K562 (cell line): Measurements from ENCODE around the gene UFC1. TPM values are rescaled to one million over a fixed set of nuclear protein-coding genes. Genes with fewer than 3 reads are reported as not detected.

Experiments used
- AFF4 ChIP-seq: sonication (generic); formaldehyde crosslinking; IDR thresholded peaks from 2 replicates; pipeline ENCODE4 v1.8.0; 2023; ENCODE audit warnings: mild to moderate bottlenecking, missing genetic modification reagents
- CXXC5 ChIP-seq: fragments of 250-450 bp; sonication (Bioruptor Pico); IDR thresholded peaks from 2 replicates; pipeline ENCODE4 v1.8.0; 2022; ENCODE audit warnings: inconsistent platforms, mild to moderate bottlenecking, moderate library complexity
- DEAF1 ChIP-seq: fragments of 450-650 bp; formaldehyde crosslinking; IDR thresholded peaks from 2 replicates; pipeline ENCODE4 v1.4.0; 2020; ENCODE audit warnings: mild to moderate bottlenecking, moderate library complexity
- E2F8 ChIP-seq: fragments of 450-650 bp; IDR thresholded peaks from 2 replicates; pipeline ENCODE4 v1.7.1; 2018; ENCODE audit warnings: mild to moderate bottlenecking, low read depth; ENCODE audit not compliant: partially characterized antibody
- ETV1 ChIP-seq: fragments of 450-650 bp; conservative IDR thresholded peaks from 2 replicates; pipeline ENCODE4 v1.6.1; 2016; ENCODE audit warnings: missing genetic modification characterization, control low read depth, low read depth, missing compliant biosample characterization
- ETV6 ChIP-seq, 3 experiments: fragments of 150-350 bp in 1 of 3; sonication (generic) in 1 of 3; formaldehyde crosslinking in 1 of 3; IDR thresholded peaks; 2 replicates each; pipeline versions ENCODE4 v1.6.1 to v1.8.0; 2014 to 2022; ENCODE audit warnings: borderline replicate concordance in 2 of 3, low read depth in 2 of 3, antibody characterized with exemption in 1 of 3, low read length in 1 of 3, mild to moderate bottlenecking in 1 of 3, missing genetic modification reagents in 1 of 3
- FOXJ2 ChIP-seq: fragments of 200-800 bp; sonication (Bioruptor generic); IDR thresholded peaks from 2 replicates; pipeline ENCODE4 v1.6.1; 2016; ENCODE audit warnings: missing genetic modification characterization, missing compliant biosample characterization
- GABPB2 ChIP-seq: fragments of 250-450 bp; sonication (Bioruptor Pico); conservative IDR thresholded peaks from 2 replicates; pipeline ENCODE4 v1.5.1; 2021; ENCODE audit warnings: mild to moderate bottlenecking
- GTF2E2 ChIP-seq: fragments of 200-800 bp; sonication (Bioruptor generic); IDR thresholded peaks from 2 replicates; pipeline ENCODE4 v1.6.1; 2016; ENCODE audit warnings: missing genetic modification characterization, missing compliant biosample characterization
- KAT7 ChIP-seq: sonication (generic); formaldehyde crosslinking; IDR thresholded peaks from 2 replicates; pipeline ENCODE4 v1.8.0; 2022; ENCODE audit warnings: missing genetic modification reagents, mild to moderate bottlenecking, borderline replicate concordance
- KLF1 ChIP-seq: fragments of 450-650 bp; IDR thresholded peaks from 2 replicates; pipeline ENCODE4 v1.6.1; 2016; ENCODE audit warnings: missing genetic modification characterization, missing compliant biosample characterization
- L3MBTL2 ChIP-seq: fragments of 450-650 bp; IDR thresholded peaks from 2 replicates; pipeline ENCODE4 v1.6.1; 2016; ENCODE audit warnings: mild to moderate bottlenecking, moderate library complexity
- NFE2L1 ChIP-seq: fragments of 450-650 bp; IDR thresholded peaks from 2 replicates; pipeline ENCODE4 v1.6.1; 2016; ENCODE audit warnings: missing genetic modification characterization, low read depth, mild to moderate bottlenecking, missing compliant biosample characterization, moderate library complexity, borderline replicate concordance
- PHTF2 ChIP-seq: fragments of 250-450 bp; sonication (Bioruptor Pico); IDR thresholded peaks from 2 replicates; pipeline ENCODE4 v1.5.0; 2021; ENCODE audit warnings: mild to moderate bottlenecking
- POLR2A ChIP-seq: fragments of 450-650 bp; conservative IDR thresholded peaks from 2 replicates; pipeline ENCODE4 v1.6.1; 2016
- RBFOX2 ChIP-seq: fragments of 200-400 bp; formaldehyde crosslinking; IDR thresholded peaks from 2 replicates; pipeline ENCODE4 v1.6.1; 2017; ENCODE audit warnings: low read depth, mild to moderate bottlenecking, low read length, moderate library complexity
- RFX7 ChIP-seq: fragments of 250-450 bp; sonication (Bioruptor Pico); IDR thresholded peaks from 2 replicates; pipeline ENCODE4 v1.5.1; 2021; ENCODE audit warnings: mild to moderate bottlenecking
- ZC3H8 ChIP-seq: fragments of 450-650 bp; IDR thresholded peaks from 2 replicates; pipeline ENCODE4 v1.6.1; 2017
- ZFP1 ChIP-seq: fragments of 450-650 bp; formaldehyde crosslinking; IDR thresholded peaks from 2 replicates; pipeline ENCODE4 v1.4.0; 2020; ENCODE audit warnings: mild to moderate bottlenecking, mixed read lengths
- polyA plus RNA-seq, 8 experiments: library from polyadenylated mRNA; depleted of rRNA in 4 of 8; stranded (reverse) in 5 of 8; unstranded in 3 of 8; fragments of >200 nt; fragmentation: Nextera tagmentation in 2 of 8; fragmentation: Illumina TruSeq in 1 of 8; extraction: Ambion mirVana in 2 of 8; extraction: Trizol in 1 of 8; gene quantifications; 2 replicates each; pipeline versions ENCODE4 v1.2.1 to v1.2.3, GENCODE V29; 2011 to 2014; ENCODE audit warnings: inconsistent platforms in 1 of 8, missing spikeins in 1 of 8
- total RNA-seq, 7 experiments: library from RNA; depleted of rRNA in 6 of 7; stranded (reverse); fragments of >200 nt in 6 of 7; fragmentation: Illumina TruSeq in 2 of 7; extraction: Trizol in 2 of 7; gene quantifications; 2 replicates each; pipeline versions ENCODE4 v1.2.1 to v1.2.3, GENCODE V29; 2011 to 2021; ENCODE audit warnings: low replicate concordance in 1 of 7

The UFC1 gene
- total and polyA plus RNA-seq, 9 of the 15 experiments (the other 6 are each of a cell fraction or from before 2014, with no cell fraction given) = 92.8 to 220 (median 161) TPM

- TF ChIP-seq DEAF1 (CRISPR knock-in tag) (no peak), RFX7 (CRISPR knock-in tag) (no peak), GTF2E2 (tag) (no peak), ZFP1 (CRISPR knock-in tag) (0 out of 2 replicates have a peak, but pooled peaks have one; percentile 3), PHTF2 (no peak), RBFOX2 (peak; percentile 97), GABPB2 (no peak), AFF4 (peak; percentile 64; the same call in 1 of the 2 replicates), ETV1 (tag) (0 out of 2 replicates have a peak, but pooled peaks have one; percentile 29), ZC3H8 (no peak), FOXJ2 (tag) (peak; percentile 100), E2F8 (peak; percentile 30), KLF1 (tag) (peak; percentile 100), KAT7 (CRISPR knock-in tag) (peak; percentile 55; the same call in 1 of the 2 replicates), POLR2A (peak; percentile 96), ETV6 (IDR thresholded peaks at IDR 0.05; ENCODE audit: borderline replicate concordance in 1 of 2, low read depth in 2 of 2, low read length in 1 of 2) (peak in 1 of 2 experiments; percentile 59; a peak in 1 of 4 replicates), ETV6 (CRISPR knock-in tag; IDR thresholded peaks at IDR 0.05; ENCODE audit: borderline replicate concordance) (no peak), CXXC5 (CRISPR knock-in tag) (peak; percentile 100), NFE2L1 (tag) (no peak), L3MBTL2 (peak; percentile 96)
These were observed 12.2 kb downstream of the UFC1 start, which contains the start of gene PPOX (continued) for GRCh38 chr1:161165742-161166668.
